Measurements from ENCODE around the gene FAM240B.

DNA sequence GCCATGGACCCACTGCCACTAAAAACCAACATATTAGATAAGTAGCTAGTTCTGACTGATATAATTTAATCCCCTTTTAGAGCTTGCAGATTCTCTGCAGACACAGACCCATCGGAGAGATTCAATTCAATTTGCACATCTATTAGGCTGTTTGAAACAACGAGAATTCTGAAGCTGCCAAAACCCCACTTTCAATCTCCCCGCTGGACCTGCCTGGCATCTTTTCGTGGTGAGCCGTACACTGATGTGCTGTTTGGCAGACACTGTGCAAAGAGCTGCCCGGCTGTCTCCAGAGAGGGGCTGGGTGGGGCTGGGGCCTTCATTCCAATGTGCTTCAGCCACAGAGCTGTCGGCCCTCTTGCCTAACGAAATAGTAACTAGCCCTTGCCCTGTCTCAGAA lies 42.1 kb upstream of the FAM240B start:
- no peak for TF ChIP-seq CTCF (IDR thresholded peaks at IDR 0.05; ENCODE audit: insufficient read depth, low read length, poor library complexity, severe bottlenecking)
- TF ChIP-seq EZH2phosphoT487 (conservative IDR thresholded peaks at IDR 0.05; ENCODE audit: low read length): no peak
